PC-3 (cell line): Measurements from ENCODE around the gene DUSP2.

Experiments used
- EZH2 ChIP-seq: fragments of 300-600 bp; sonication (generic); IDR thresholded peaks from one replicate; pipeline ENCODE4 v1.6.1; 2017; ENCODE audit warnings: antibody characterized with exemption, mild to moderate bottlenecking, low read length; ENCODE audit not compliant: unreplicated experiment
- EZH2phosphoT487 ChIP-seq: fragments of 300-600 bp; sonication (generic); IDR thresholded peaks from 2 replicates; pipeline ENCODE4 v1.6.1; 2018; ENCODE audit warnings: mild to moderate bottlenecking, antibody characterized with exemption, low read length, borderline replicate concordance
- TF ChIP-seq, protein P1 (sequence below): fragments of 300-600 bp; sonication (generic); conservative IDR thresholded peaks from 2 replicates; pipeline ENCODE4 v1.5.1; 2017; ENCODE audit warnings: antibody characterized with exemption, low read depth, mild to moderate bottlenecking, low read length

GRCh38 chr2:96131813-96132745, 13.2 kb downstream of the DUSP2 start:
- TF ChIP-seq EZH2 = no peak
- TF ChIP-seq, protein P1, sequence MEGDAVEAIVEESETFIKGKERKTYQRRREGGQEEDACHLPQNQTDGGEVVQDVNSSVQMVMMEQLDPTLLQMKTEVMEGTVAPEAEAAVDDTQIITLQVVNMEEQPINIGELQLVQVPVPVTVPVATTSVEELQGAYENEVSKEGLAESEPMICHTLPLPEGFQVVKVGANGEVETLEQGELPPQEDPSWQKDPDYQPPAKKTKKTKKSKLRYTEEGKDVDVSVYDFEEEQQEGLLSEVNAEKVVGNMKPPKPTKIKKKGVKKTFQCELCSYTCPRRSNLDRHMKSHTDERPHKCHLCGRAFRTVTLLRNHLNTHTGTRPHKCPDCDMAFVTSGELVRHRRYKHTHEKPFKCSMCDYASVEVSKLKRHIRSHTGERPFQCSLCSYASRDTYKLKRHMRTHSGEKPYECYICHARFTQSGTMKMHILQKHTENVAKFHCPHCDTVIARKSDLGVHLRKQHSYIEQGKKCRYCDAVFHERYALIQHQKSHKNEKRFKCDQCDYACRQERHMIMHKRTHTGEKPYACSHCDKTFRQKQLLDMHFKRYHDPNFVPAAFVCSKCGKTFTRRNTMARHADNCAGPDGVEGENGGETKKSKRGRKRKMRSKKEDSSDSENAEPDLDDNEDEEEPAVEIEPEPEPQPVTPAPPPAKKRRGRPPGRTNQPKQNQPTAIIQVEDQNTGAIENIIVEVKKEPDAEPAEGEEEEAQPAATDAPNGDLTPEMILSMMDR = no peak
- no peak for TF ChIP-seq EZH2phosphoT487
